Measurements from ENCODE around the gene GARIN5A. TPM values are rescaled to one million over a fixed set of nuclear protein-coding genes. Genes with fewer than 3 reads are reported as not detected.

Gene GARIN5A
- total RNA-seq, 1 experiment from 2014 or later, result 2.0 TPM

GRCh38 chr19:50478901-50479715, 2.5 kb upstream of the GARIN5A start:
- H3K27ac ChIP-seq (ENCODE audit: low read length), result no peak overlapping the region
- no peaks in the 10 kb centered on the region for H3K9me3 ChIP-seq (ENCODE audit: control insufficient read depth, insufficient read depth, low read depth, low read length)
- BruUV-seq (replicated peaks), result no TSS peak
- ChIA-PET CTCF (interaction anchor here (0.5 to 1.0 kb wide), 2 partner anchors 72 to 110 kb away, joined by 4 to 10 read pairs; no protein-coding TSS in a partner anchor), POLR2A (no interaction called here)
- in situ Hi-C loops (cut with HindIII; ENCODE audit: low pct_unique_long_range_greater_than_20kb, low sequenced_read_pairs) (no loop called here), intact Hi-C loops (cut with micrococcal nuclease; ENCODE audit: unreplicated experiment) (no loop called here)
- no peaks in the 10 kb centered on the region for H3K4me1 ChIP-seq (ENCODE audit: control insufficient read depth, insufficient read depth, low read length)
- DNase-seq (ENCODE audit: low read depth, low spot score) (no peak), ATAC-seq (peak; percentile 79)
- no peaks in the 10 kb centered on the region for H3K36me3 ChIP-seq (ENCODE audit: control insufficient read depth, insufficient read depth, low read length)
- H3K4me3 ChIP-seq (ENCODE audit: low read depth in 2 of 2, low read length in 2 of 2), result no peak overlapping the region
- TF ChIP-seq CTCF (IDR thresholded peaks at IDR 0.05) (peak; percentile 89), SIN3A (IDR thresholded peaks at IDR 0.05; ENCODE audit: borderline replicate concordance, insufficient read depth, low read depth, low read length) (no peak)
- H3K27me3 ChIP-seq (ENCODE audit: control insufficient read depth, insufficient read depth, low read length), result no peaks in the 10 kb centered on the region

DNA sequence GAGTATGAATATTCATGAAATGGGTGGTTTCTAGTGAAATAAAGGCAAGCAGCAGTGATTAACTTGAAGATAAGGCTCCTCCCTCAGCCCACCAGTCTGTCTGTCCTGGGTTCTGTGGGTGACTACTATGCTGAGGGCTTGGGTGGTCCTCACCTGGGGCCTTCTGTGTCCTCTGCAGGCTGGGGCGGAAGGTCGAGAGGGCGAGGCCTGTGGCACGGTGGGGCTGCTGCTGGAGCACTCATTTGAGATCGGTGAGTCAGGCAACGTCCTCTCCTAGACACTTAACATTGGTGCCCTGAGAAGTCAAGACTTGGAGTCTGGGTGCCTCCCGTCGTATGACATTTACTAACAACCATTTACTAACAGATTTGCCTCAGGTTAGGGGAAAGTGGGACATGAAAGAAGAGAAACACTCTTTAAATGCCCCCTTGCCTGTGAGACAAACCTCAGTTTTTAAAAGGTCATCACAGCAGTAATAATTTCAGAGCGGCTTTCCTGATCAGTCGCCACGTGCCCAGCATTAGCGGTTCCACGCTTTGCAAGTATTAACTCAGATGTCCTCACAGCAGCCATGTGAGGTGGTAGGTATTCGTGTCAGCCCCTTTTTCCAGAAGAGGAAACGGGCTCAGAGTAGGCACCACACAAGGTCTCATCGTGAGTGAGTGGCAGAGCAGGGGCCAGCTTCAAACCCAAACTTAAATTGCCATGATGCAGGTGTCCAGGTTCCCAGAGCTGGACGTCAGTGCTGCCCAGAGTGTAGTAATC, 1.3 kb upstream of the GARIN5A start:
- intact Hi-C loops (cut with micrococcal nuclease; ENCODE audit: unreplicated experiment) (no loop called here), in situ Hi-C loops (cut with HindIII; ENCODE audit: low pct_unique_long_range_greater_than_20kb, low sequenced_read_pairs) (no loop called here)
- no TSS peak for BruUV-seq (replicated peaks)
- ATAC-seq (no peak), DNase-seq (ENCODE audit: low read depth, low spot score) (no peak)
- Histone ChIP-seq H3K4me3 (ENCODE audit: low read depth in 2 of 2, low read length in 2 of 2) (peak overlapping the region in 1 of 2 experiments; percentile 81; a peak in 1 of 4 replicates), H3K27ac (ENCODE audit: low read length) (no peak overlapping the region), H3K4me1 (ENCODE audit: control insufficient read depth, insufficient read depth, low read length) (no peaks in the 10 kb centered on the region), H3K27me3 (ENCODE audit: control insufficient read depth, insufficient read depth, low read length) (no peaks in the 10 kb centered on the region), H3K36me3 (ENCODE audit: control insufficient read depth, insufficient read depth, low read length) (no peaks in the 10 kb centered on the region), H3K9me3 (ENCODE audit: control insufficient read depth, insufficient read depth, low read depth, low read length) (no peaks in the 10 kb centered on the region)
- TF ChIP-seq, protein P1, sequence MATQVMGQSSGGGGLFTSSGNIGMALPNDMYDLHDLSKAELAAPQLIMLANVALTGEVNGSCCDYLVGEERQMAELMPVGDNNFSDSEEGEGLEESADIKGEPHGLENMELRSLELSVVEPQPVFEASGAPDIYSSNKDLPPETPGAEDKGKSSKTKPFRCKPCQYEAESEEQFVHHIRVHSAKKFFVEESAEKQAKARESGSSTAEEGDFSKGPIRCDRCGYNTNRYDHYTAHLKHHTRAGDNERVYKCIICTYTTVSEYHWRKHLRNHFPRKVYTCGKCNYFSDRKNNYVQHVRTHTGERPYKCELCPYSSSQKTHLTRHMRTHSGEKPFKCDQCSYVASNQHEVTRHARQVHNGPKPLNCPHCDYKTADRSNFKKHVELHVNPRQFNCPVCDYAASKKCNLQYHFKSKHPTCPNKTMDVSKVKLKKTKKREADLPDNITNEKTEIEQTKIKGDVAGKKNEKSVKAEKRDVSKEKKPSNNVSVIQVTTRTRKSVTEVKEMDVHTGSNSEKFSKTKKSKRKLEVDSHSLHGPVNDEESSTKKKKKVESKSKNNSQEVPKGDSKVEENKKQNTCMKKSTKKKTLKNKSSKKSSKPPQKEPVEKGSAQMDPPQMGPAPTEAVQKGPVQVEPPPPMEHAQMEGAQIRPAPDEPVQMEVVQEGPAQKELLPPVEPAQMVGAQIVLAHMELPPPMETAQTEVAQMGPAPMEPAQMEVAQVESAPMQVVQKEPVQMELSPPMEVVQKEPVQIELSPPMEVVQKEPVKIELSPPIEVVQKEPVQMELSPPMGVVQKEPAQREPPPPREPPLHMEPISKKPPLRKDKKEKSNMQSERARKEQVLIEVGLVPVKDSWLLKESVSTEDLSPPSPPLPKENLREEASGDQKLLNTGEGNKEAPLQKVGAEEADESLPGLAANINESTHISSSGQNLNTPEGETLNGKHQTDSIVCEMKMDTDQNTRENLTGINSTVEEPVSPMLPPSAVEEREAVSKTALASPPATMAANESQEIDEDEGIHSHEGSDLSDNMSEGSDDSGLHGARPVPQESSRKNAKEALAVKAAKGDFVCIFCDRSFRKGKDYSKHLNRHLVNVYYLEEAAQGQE (IDR thresholded peaks at IDR 0.05; ENCODE audit: insufficient read depth in 1 of 2, low read depth in 2 of 2, low read length in 1 of 2), result no peak
- TF ChIP-seq TCF7L2 (IDR thresholded peaks at IDR 0.05; ENCODE audit: low read depth, low read length) (no peak), SIN3A (IDR thresholded peaks at IDR 0.05; ENCODE audit: borderline replicate concordance, insufficient read depth, low read depth, low read length) (no peak), POLR2AphosphoS5 (IDR thresholded peaks at IDR 0.05; ENCODE audit: low read depth, low read length) (no peak), CTCF (IDR thresholded peaks at IDR 0.05) (no peak)
- CTCF ChIA-PET, result no interaction called here
- POLR2A ChIA-PET, result no interaction called here

Measured in Panc1 (cell line).